ENCODE results near the gene MYT1.

MYT1 gene

GRCh38 chr20:64236137-64237088 lies 72.2 kb downstream of the MYT1 start:
- DNase-seq, result no peak

- DNase-seq, result no peak
Measured at GRCh38 chr20:64237316-64237715, 73.1 kb downstream of the MYT1 start.

- no peak for DNase-seq
Measured at GRCh38 chr20:64238115-64238825, 74.0 kb downstream of the MYT1 start.

- no peak for DNase-seq
Measured at GRCh38 chr20:64238851-64239387, 74.7 kb downstream of the MYT1 start.

GRCh38 chr20:64239449-64240242 lies 75.4 kb downstream of the MYT1 start:
- no peak for DNase-seq

- no peak for DNase-seq
Measured at GRCh38 chr20:64240243-64241015, 76.2 kb downstream of the MYT1 start.

DNA sequence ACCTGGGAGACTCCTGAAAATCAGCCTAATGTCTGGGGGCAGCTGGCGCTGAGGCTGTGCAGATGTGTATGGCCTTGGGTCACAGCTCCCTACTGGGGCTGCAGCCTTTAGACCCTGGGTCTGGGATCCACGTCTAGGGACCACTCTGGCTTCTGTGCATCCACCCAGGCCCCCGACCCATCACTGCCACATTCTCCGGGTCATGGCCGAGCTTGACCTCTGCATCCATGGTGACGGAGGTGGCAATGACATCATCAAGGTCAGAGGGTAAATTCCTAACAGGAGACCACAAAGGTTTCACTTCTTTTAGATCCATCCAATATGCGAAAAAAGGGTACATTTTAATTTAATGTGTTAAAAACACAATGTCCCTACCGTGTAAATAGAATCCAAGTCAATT lies 76.8 kb downstream of the MYT1 start:
- no peak for DNase-seq

- no peak for DNase-seq
Measured at GRCh38 chr20:64242003-64242796, 77.9 kb downstream of the MYT1 start.

- DNase-seq, result no peak
Measured at GRCh38 chr20:64242797-64243475, 78.7 kb downstream of the MYT1 start.

DNA sequence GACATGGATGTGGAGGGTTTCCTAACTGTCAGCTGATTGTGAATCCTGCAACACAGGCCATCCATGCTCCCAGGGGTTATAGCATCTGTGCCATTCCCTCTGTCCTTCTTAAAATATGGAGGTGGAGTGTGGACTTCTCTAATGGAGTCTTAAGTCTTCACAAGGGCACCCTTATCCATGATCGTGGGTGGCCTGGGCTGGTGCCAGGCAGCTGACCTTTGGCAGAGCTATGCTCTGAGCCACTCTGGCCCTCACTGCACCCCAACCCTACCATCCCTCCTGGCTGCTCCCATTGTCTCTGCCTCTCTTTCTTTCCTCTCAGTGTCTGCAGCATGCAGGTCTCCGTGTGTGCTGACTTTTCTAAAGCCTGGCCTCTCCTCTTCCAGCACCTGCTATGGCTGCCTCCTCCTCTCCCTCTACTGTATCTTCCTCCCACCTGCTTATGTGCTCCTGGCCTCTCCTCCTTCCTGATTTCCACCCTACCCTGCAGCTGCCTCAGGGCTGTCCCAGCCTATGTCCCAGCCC lies 80.1 kb downstream of the MYT1 start:
- no peak for DNase-seq

GRCh38 chr20:64244870-64245603 lies 80.8 kb downstream of the MYT1 start:
- no peak for DNase-seq

GRCh38 chr20:64245746-64246595 lies 81.7 kb downstream of the MYT1 start:
- no peak for DNase-seq

DNA sequence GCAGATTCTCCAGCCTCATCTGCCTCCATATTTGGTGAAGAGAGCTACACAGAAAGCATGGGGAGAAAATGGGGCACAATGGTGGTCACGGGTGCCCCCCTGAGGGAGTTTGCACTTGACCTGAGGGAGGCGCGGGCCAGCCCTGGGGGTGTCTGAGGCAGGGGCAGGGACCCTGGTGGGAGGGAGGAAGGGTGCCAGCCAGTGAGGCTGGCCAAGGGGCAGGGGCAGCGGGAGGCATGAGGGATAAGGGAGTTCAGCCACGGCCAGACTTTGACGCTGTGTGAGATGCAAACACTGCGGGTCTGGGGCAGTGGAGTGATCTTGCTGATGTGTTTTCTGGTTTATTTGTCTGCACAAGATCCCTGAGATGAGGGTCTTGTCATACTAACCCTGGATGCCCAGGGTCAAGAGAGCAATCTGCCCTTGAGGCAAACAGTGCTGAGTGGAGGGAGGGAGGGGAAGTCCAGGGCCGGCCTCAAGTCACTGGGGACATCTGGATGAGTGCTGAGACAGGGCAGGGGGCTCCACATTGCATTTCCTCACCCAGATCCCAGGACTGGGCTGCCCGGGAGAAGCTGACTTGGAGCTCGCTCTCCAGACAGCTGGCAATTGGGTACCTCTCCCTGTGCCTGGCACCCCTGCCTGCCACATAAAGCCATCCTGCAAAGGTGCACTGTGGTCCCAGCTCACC lies 82.5 kb downstream of the MYT1 start:
- no peak for DNase-seq

GRCh38 chr20:64247307-64247618 lies 83.0 kb downstream of the MYT1 start:
- DNase-seq, result no peak

GRCh38 chr20:64247970-64248841 lies 84.0 kb downstream of the MYT1 start:
- no peak for DNase-seq

GRCh38 chr20:64250027-64250426 lies 85.8 kb downstream of the MYT1 start:
- DNase-seq, result no peak

DNA sequence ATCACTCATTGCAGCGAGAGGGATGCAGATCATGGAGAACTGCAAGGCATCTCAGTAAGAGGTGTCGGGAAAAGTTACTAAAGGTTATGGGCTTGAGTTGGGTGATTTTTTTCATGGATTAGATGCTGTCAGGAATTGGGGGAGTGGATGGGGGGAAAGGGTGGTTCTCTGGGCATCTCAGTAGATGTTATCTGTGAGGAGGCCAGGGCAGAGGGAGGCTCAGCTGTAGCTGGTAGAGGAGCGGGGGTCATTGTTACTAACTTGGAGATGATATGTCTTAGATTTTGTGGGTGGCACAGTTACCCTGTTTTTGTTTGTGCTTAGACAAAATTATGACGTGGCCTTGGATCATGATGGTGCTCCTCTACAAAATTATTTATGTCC lies 88.7 kb downstream of the MYT1 start:
- no peak for DNase-seq

Measured in NCI-H2081 treated with DMSO at 0.1 percent for 48 hours (cell line).